DND-41 (cell line): ENCODE data around the gene BHMT2.

Source experiments
- ATAC-seq: fragments of 200-7000 bp; cut with Tn5 transposase; 3 replicates; pipeline ENCODE4 v1.9.1; 2021; ENCODE audit warnings: low read depth; ENCODE audit not compliant: insufficient read depth
- DNase-seq: peaks from one replicate; pipeline ENCODE4 v3.0.0-alpha.2; 2020
- H2AFZ ChIP-seq: 2 replicates; pipeline ENCODE4 v1.6.0; 2012; ENCODE audit warnings: low read depth, low read length
- H3K27ac ChIP-seq: 2 replicates; pipeline ENCODE4 v1.5.1; 2012; ENCODE audit warnings: low read length, inconsistent platforms
- H3K27me3 ChIP-seq: fragments of 200-600 bp; sonication (generic); 2 replicates; pipeline ENCODE4 v1.6.0; 2012; ENCODE audit warnings: low read length, mild to moderate bottlenecking, inconsistent platforms; ENCODE audit not compliant: insufficient read depth, poor library complexity
- H3K36me3 ChIP-seq: 2 replicates; pipeline ENCODE4 v1.5.1; 2012; ENCODE audit warnings: low read length, inconsistent platforms; ENCODE audit not compliant: insufficient read depth
- H3K4me1 ChIP-seq: 2 replicates; pipeline ENCODE4 v1.5.1; 2012; ENCODE audit warnings: mild to moderate bottlenecking, low read length; ENCODE audit not compliant: insufficient read depth
- H3K4me2 ChIP-seq: 2 replicates; pipeline ENCODE4 v1.6.0; 2012; ENCODE audit warnings: mild to moderate bottlenecking, moderate library complexity, low read length, inconsistent platforms; ENCODE audit not compliant: insufficient read depth
- H3K4me3 ChIP-seq, 2 experiments: fragments of 200-600 bp in 1 of 2; shearing (Covaris generic) in 1 of 2; 2 replicates each; pipeline ENCODE4 v1.5.1; 2012 to 2016; ENCODE audit warnings: inconsistent platforms in 2 of 2, low read length in 2 of 2, mild to moderate bottlenecking in 2 of 2, low read depth in 1 of 2, moderate library complexity in 1 of 2
- H3K79me2 ChIP-seq: 2 replicates; pipeline ENCODE4 v1.6.0; 2012; ENCODE audit warnings: low read length, inconsistent platforms; ENCODE audit not compliant: insufficient read depth
- H3K9ac ChIP-seq: 2 replicates; pipeline ENCODE4 v1.6.0; 2012; ENCODE audit warnings: low read depth, mild to moderate bottlenecking, inconsistent platforms, low read length, moderate library complexity
- H3K9me3 ChIP-seq: 2 replicates; pipeline ENCODE4 v1.5.1; 2012; ENCODE audit warnings: low read length, moderate library complexity, mild to moderate bottlenecking, inconsistent platforms; ENCODE audit not compliant: insufficient read depth, severe bottlenecking
- H4K20me1 ChIP-seq: 2 replicates; pipeline ENCODE4 v1.6.0; 2012; ENCODE audit warnings: low read length; ENCODE audit not compliant: insufficient read depth
- CTCF ChIP-seq: IDR thresholded peaks from 2 replicates; pipeline ENCODE4 v1.5.1; 2012; ENCODE audit warnings: borderline replicate concordance, low read length, moderate library complexity, mild to moderate bottlenecking; ENCODE audit not compliant: poor library complexity, severe bottlenecking; ENCODE audit errors: extremely low read depth
- EZH2 ChIP-seq: IDR thresholded peaks from 3 replicates; pipeline ENCODE4 v1.6.1; 2012; ENCODE audit warnings: borderline replicate concordance, low read depth, mild to moderate bottlenecking, moderate library complexity, low read length, inconsistent platforms; ENCODE audit not compliant: severe bottlenecking

Gene BHMT2

GRCh38 chr5:79133121-79133656, 63.6 kb downstream of the BHMT2 start:
- no peak for DNase-seq
- Histone ChIP-seq H3K9ac (peak overlapping the region; percentile 37; the same call in 1 of the 2 replicates), H3K27ac (0 out of 2 replicates have a peak overlapping the region, but pooled peaks have one; percentile 43)

GRCh38 chr5:79133657-79134451, 64.3 kb downstream of the BHMT2 start:
- Histone ChIP-seq H2AFZ (peak overlapping the region; percentile 79), H3K4me2 (peak overlapping the region; percentile 60), H3K79me2 (no peaks in the 10 kb centered on the region), H3K27ac (peak overlapping the region; percentile 43), H3K27me3 (no peaks in the 10 kb centered on the region), H3K9me3 (no peaks in the 10 kb centered on the region), H3K9ac (peak overlapping the region; percentile 37), H3K4me3 (peak overlapping the region in 1 of 2 experiments; percentile 48; a peak in 2 of 4 replicates), H3K4me1 (peaks cover 15% of the 10 kb centered on the region), H3K36me3 (no peaks in the 10 kb centered on the region), H4K20me1 (no peaks in the 10 kb centered on the region)
- ATAC-seq (peak; percentile 91), DNase-seq (peak; percentile 82)
- no peak for TF ChIP-seq EZH2
- TF ChIP-seq CTCF, result peak; percentile 89

More at GRCh38 chr5:79133121-79133656, 63.6 kb downstream of the BHMT2 start:
- ATAC-seq, result peak; percentile 60
- H2AFZ ChIP-seq, result peak overlapping the region; percentile 79
- H3K79me2 ChIP-seq, result no peaks in the 10 kb centered on the region
- no peaks in the 10 kb centered on the region for H3K9me3 ChIP-seq
- peak overlapping the region in 1 of 2 experiments; percentile 48; a peak in 1 of 4 replicates for H3K4me3 ChIP-seq
- H3K27me3 ChIP-seq, result no peaks in the 10 kb centered on the region
- H3K36me3 ChIP-seq, result no peaks in the 10 kb centered on the region
- no peak for TF ChIP-seq EZH2
- peak; percentile 56 for TF ChIP-seq CTCF
- no peaks in the 10 kb centered on the region for H4K20me1 ChIP-seq
- H3K4me2 ChIP-seq, result peak overlapping the region; percentile 60
- H3K4me1 ChIP-seq, result peaks cover 15% of the 10 kb centered on the region

GRCh38 chr5:79135790-79136553, 66.4 kb downstream of the BHMT2 start:
- TF ChIP-seq CTCF (no peak), EZH2 (no peak)
- Histone ChIP-seq H3K9ac (no peak overlapping the region), H3K79me2 (no peaks in the 10 kb centered on the region), H3K4me3 (no peak overlapping the region), H3K36me3 (no peaks in the 10 kb centered on the region), H3K4me1 (peaks cover 15% of the 10 kb centered on the region), H3K9me3 (no peaks in the 10 kb centered on the region), H3K27ac (no peak overlapping the region), H3K27me3 (no peaks in the 10 kb centered on the region), H2AFZ (no peak overlapping the region), H3K4me2 (no peak overlapping the region), H4K20me1 (no peaks in the 10 kb centered on the region)
- ATAC-seq (no peak), DNase-seq (no peak)
